Skeletal muscle cell (primary cell): Measurements from ENCODE around the gene AEBP2.
A peak's percentile ranks its signal among the peaks of the same experiment; 100 is the strongest.
"Not testable (repeated sequence)": the region's sequence is repeated elsewhere in the genome, so short reads cannot be mapped to it uniquely, and the experiment has no call there.

Source experiments
- DNase-seq: peaks from one replicate; pipeline ENCODE4 v3.0.0-alpha.2; 2010; ENCODE audit warnings: low read depth
- H3K4me3 ChIP-seq: 2 replicates; pipeline ENCODE4 v1.5.1; 2011; ENCODE audit warnings: low read depth, mild to moderate bottlenecking, control low read depth, low read length, moderate library complexity

Gene AEBP2

GRCh38 chr12:19439059-19440018 is at the start of gene AEBP2:
TSS of gene AEBP2 (plus strand) at chr12:19439492. CDS start at chr12:19439700, 208 bp downstream.
- peak; percentile 90 for DNase-seq
- H3K4me3 ChIP-seq: peak within 1 kb of the TSS; percentile 88

- H3K4me3 ChIP-seq: no peak overlapping the region
- peak; percentile 31 for DNase-seq
These were observed 49.2 kb upstream of the AEBP2 start for GRCh38 chr12:19390051-19390598.

DNA sequence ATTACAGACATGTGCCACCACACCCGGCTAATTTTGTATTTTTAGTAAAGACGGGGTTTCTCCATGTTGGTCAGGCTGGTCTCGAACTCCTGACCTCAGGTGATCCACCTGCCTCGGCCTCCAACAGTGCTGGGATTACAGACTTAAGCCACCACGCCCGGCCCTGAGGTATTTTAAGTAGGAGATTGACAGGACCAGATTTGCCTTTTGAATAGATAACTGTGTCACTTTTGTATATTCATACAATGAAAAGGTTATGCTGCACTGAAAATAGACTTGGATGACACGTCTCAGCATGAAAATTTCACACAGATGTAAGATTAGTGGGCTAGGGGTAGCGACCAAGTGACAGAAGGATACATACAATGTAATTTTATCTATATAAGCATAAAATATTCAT is 46.6 kb upstream of the AEBP2 start:
- H3K4me3 ChIP-seq, DNase-seq: not testable (repeated sequence)

DNA sequence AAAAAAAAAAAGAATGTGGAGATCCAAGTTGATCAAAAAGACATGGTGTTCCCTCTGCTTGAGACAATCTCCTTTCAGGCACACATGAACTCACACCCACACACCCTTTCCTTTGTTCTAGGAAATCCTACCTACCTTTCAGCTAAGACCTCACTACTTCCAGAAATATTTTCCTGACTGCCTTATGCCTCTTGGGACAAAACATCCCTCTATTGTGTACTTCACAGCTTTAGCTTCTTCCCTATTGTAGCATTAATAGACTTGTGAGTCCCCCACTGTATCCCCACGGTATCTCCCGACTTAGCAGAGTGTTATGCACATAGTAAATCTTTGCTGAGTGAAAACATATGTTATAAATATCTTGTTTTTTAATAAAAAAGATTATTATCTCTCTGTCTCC is 44.9 kb upstream of the AEBP2 start:
- DNase-seq: no peak
- no peak overlapping the region for H3K4me3 ChIP-seq

DNA sequence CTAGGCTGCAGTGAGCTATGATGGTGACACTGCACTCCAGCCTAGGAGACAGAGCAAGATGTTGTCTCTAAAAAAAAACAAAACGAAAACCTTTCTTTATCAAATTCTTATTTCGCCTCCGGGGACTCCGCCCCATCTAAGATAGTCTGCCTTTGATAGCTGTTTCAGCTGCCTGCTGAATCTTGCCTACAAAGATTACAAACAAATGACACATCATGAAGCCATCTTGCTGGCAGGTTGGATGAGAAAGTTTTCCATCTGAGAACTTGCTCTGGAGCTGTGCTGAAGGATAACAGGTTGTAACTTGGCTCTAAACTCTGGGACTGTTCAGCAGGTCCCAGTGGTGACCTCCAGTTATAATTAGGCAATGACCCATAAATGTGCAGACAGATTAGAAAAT is 41.8 kb upstream of the AEBP2 start:
- H3K4me3 ChIP-seq: no peak overlapping the region
- no peak for DNase-seq

DNA sequence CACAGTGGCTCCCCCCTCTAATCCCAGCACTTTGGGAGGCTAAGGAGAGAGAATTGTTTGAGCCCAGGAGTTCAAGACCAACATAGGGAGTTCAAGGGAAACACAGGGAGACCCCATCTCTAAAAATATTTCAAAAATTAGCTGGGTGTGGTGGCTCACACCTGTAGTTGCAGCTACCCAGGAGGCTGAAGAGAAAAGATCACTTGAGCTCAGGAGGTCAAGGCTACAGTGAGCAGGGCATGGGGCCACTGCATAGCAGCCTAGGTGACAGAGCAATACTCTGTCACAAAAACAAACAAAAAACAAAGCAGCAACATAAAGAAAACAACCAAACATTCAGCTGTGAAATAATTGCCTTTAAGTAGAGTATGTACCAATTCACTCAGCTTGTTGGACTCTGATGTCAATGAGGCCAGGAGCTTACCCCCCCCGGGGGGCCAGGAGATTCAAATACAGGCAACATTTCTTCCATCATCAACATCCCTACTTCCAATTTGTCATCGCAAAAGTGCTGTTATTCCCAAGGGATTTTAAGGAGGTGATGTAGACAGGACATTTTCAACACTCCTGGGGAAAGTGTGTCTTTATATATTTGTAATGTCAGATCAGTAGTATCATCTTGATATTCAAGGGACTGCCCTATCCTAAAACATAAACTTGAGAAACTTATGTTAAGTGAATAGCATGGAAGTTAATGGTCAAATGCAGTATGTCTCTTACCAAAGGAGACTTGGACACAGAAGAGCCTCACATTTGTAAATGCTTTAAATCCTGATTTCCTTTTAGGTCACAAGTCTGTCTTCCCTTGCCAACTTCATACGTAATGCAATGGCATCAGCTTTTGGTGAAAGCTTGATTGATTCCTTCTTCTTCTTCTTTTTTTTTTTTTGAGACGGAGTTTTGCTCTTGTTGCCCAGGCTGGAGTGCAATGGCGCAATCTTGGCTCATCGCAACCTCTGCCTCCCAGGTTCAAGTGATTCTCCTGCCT is 40.6 kb upstream of the AEBP2 start:
- DNase-seq: peak; percentile 35
- H3K4me3 ChIP-seq: no peak overlapping the region

GRCh38 chr12:19400649-19401285 is 38.5 kb upstream of the AEBP2 start:
- not testable (repeated sequence) for H3K4me3 ChIP-seq, DNase-seq

DNA sequence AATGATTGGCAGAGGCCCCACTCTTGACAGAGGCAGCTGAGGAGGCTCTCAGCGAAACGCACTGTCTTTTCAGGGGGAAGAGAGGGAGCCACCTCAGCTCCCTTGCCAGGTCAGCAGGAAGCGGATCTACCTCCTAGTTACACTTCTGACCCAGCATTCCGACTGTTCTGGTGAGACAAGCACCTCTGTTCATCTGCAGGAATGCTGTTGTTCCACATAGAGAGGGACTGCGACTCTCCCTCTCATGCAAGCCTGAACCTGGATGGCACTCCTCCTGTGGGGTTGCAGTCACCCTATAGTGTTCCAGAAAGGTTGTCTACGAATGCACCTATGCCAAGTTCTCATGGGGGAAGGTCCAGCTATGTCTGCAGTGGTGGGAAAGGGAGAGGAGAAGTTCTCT is 37.1 kb upstream of the AEBP2 start:
- no peak overlapping the region for H3K4me3 ChIP-seq
- no peak for DNase-seq

DNA sequence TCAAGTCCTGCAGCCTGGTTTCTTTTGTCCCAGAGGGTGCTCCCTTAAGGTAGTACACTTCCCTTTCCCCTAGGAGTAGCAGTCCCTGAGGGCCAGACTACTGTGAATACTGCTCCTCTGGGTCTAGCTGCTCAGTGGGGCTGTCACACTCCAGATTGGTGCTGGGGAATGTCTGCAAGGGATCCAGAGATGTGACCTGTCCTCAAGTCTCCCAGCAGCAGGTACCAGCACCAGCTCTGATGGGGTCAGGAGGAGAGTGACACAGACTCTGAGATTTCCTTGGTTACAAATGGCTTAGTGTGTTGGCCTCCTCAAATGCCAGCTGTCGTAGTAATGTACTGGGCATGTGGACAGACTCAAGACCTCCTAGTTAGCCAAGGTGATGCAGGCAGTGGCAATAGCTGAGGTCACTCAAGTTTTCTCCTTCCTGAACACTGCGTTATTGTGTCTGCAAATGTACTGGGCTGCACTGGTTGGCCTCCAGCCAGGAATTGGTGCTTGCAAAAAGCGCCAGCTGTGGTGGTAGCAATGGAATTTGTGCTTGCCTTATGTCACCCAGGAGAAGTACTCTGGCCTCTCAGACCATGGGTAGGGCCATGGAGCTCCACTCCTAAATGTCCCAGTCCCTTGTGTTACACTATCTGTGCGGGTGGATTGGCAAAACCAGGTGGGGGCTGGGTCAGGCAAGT is 36.4 kb upstream of the AEBP2 start:
- H3K4me3 ChIP-seq: no peak overlapping the region
- peak; percentile 73 for DNase-seq

DNA sequence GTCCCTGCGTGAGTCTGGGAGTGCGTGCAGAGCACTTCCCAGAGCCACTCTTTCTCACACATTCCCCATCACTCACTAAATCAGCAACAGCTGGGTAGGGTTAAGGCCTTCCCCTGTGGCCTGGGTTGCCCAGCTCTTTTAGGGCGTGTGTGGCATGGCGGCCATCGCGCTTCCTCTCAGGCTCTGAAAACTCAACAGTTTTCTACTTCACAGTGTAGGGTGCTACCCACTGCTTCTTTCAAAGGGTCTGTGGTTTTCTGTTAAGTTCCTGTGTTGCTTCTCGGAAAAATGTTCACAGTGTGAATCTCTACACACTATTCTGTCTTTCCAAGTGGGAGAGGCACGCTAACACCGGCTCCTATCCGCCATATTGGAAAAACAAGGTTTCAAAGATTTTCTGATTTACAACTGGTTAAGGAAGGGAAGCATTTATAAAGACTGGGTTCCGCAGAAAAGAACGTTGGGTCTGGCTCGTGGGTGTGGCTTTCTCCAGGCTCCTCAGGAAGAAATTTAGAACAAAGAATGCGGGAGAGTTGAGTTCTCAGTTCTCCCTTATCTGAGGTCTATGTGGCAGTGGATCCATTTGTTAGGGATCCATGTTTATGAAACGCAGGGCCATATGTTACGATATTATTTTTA is 34.9 kb upstream of the AEBP2 start:
- no peak for DNase-seq
- H3K4me3 ChIP-seq: no peak overlapping the region

DNA sequence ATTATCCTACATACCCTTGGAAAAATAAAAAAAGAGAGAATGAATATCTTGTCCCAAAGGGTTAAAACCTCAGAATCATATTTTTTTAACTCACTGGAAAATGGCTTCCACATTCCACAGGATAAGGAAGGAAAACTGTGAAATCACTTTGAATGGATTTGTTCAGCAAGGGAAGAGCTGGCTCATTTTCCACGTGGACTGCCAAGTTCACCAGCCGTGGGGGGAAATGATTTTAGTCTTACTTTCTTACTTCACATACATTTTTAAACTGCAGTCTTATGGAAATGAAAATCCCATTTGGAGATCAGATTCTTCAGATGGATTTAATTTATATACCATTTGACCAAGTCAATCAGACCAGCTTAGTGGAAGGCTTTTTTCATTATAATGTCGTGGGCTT is 29.9 kb upstream of the AEBP2 start:
- DNase-seq: no peak
- H3K4me3 ChIP-seq: no peak overlapping the region

- H3K4me3 ChIP-seq: no peak overlapping the region
- DNase-seq: no peak
These were observed 29.1 kb upstream of the AEBP2 start for GRCh38 chr12:19410211-19410610.

GRCh38 chr12:19410629-19411185 is 28.6 kb upstream of the AEBP2 start:
- no peak overlapping the region for H3K4me3 ChIP-seq
- DNase-seq: no peak

DNA sequence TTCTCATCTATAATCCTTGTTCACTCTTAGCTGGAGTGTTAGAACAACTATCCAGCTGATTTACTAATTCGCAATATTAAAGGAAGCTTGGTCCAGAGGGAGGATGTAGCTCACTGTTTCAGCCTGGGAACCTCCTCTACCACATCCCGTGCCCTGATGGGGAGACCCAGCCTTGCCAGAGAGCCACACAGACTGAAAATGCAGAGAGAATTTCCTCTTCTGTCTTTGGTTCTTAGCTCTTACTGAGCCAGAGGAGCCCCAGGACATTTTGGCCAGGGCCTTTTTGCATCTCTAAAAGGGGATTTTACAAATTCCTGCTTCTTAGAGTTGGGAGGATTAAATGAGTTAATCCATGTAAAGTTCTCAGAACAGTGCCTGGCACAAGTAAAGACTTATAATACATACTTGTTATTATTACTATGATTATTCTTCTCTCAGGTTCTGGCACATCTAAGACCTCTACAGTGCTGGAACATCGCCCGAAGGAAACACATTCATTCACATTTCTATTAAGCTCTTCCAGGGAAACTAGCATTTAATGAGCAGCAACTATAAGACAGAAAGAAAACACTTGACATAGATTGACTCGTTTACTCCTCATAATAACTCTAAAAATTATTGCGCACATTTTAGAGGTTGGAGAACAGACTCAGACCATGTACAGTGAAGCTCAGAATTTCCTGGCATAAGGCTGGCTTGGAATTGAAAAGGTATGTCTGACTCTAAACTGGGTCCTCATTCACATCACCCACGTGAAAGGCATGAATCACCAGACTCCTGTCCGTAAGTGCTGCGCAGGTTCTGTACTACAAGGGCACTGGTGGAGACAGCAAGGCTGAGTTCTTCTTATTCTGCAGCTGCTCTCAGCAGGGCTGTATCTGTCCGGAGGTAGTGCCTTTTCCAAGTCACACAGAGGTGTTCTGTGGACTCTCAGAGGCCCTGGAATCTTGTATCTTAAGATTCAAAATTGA is 27.8 kb upstream of the AEBP2 start:
- no peak for DNase-seq
- no peak overlapping the region for H3K4me3 ChIP-seq

DNA sequence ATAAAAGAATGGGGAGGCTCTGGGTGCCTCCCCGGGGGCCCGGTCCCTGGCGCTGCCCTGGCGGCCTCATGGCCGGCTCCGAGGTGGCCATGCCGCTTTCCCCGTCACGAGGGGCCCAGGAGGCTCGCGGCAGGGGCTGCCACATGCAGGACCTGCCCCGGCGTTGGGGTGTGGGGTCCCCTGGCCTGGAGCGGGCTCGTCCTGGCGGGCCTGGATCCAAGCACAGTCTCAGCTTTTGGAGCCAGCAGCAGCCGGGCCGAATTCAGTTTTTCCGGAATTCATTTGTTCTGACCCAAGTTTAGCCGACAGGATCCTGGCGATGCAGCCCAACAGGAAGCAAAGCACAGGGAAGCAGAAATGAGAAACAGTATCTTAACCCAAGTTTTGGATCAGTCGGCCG is 26.4 kb upstream of the AEBP2 start:
- no peak overlapping the region for H3K4me3 ChIP-seq
- DNase-seq: no peak

- not testable (repeated sequence) for DNase-seq, H3K4me3 ChIP-seq
These were observed 25.7 kb upstream of the AEBP2 start for GRCh38 chr12:19413582-19413981.

DNA sequence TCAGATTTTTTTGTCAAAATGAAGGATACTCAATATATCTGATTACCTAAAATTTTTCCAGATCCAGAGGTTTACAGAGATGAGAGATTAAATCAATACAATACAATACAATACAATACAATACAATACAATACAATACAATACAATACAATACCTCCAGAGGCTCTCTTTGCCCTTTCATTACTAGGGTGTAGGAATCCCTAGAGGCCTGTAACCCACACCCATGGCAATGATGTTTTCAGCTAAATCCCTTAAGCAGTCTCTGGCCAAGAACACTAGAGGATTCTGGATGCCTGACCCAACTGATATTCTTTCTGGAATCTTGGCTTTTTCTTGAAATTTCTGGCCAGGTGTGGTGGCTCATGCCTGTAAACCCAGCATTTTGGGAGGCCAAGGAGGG is 23.7 kb upstream of the AEBP2 start:
- DNase-seq: no peak
- H3K4me3 ChIP-seq: no peak overlapping the region
